ENCODE measurements around the gene IRS2.

Gene IRS2

DNA sequence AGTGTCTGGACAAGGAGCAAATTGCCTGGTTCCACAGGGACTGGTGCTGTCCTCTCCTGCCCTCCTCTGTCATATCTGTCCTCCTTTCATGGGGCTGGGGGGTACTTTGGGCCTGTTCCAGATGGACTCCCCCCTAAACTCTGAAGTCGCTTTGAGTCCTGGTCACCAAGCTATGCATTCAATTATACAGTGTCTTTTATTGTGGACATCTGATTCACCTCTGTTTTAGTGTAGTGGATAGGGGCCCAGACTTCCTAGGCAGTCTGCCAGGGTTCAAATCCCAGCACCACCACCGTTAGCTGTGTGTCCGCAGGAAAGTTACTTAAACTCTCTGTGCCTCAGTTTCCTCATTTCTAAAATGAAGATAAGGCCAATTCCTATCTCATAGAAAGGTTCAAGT, 21.0 kb upstream of the IRS2 start:
- no peak for DNase-seq (ENCODE audit: low spot score)

DNA sequence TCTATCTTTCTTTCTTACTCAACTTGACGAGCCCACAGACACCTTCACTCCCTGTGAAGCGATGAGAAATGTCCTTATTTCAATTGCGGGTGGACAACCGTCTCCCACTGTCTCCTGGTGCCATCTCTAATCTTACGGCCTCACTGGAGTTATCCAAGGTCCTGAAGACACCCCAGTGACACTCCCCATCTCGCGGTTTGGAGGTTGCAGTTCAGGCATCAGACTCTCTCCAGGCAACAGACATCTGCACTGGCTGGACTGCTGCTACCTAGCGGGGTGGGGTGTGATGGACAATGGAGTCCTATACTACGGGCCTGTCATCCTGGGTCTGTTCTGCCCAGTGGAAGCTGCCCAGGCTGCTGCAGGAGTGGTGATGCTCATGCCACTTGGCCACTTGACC, 18.3 kb upstream of the IRS2 start:
- DNase-seq (ENCODE audit: low spot score), result no peak

DNA sequence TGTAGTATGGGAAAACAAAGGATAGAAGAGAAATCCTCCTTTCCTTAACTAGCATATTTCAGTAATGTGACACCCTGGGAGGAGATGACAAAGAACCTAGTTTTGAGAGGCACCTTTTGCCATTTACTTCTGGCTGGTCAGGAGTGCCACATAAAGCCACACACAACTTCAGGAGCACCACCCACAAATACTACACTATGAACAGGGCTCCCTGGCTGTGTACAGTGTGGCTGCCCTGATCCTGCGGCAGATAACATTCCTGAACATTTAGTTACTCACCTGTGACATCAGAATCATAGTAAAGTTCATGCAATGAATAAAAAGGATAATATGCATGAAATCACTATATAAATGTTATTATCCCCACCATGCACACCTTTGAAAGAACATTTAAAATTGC, 17.4 kb upstream of the IRS2 start:
- no peak for DNase-seq (ENCODE audit: low spot score)

DNA sequence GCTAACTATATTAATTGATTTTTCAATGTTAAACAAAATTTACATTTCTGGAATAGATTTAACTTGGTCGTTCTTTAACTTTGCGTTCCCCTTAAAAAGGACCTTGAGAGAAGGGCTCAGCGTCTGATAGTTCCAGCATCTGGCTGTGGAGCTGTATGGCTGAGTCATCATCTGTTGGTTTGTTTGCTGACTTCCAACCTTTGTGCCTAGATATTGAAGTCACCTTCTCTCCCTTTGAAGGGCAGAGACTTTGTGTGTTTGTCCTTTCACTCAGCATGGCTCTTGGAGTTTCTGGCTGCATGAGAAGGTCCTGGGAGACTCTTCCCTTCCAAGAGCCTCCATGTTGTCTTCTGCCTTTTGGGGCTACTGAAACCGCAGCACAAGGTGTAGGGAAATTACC, 16.6 kb upstream of the IRS2 start:
- DNase-seq (ENCODE audit: low spot score), result no peak

DNA sequence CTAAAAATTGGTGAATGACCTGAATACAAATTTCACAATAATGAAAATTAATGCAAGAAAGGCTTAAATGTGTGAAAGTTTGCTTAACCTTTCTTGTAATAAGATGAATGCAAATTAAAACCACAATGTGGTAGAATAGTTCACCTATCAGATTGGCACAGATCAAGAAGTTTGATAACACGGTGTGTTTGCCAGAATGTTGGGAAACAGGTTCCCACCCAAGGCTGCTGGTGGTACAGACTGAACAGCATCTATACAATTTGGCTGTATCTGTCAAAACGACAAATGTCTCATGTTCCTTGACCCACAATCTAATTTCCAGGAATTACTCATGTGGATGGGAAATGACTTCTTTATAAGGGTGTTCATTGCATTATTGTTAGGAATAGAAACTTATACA, 8.6 kb upstream of the IRS2 start:
- no peak for DNase-seq (ENCODE audit: low spot score)

DNA sequence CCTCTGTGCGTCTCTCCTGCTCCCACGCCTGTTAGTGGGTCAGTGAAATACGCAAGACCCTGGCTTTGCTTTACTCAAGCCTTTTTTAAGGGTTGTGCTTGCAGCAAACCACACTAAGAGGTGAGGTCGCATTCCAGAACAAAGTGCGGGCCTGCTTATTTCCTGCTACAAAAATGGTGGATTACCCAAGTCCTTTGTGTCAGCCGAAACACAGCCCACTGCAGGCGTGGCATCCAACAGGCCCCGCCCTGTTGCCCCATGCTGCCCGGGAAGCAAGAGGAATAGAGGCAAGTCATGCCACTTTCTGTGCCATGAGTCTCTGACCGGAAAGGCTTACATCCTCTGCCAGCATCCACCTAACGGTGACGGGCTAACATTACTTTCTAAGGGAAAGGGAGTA, 7.7 kb upstream of the IRS2 start:
- no peak for DNase-seq (ENCODE audit: low spot score)

DNA sequence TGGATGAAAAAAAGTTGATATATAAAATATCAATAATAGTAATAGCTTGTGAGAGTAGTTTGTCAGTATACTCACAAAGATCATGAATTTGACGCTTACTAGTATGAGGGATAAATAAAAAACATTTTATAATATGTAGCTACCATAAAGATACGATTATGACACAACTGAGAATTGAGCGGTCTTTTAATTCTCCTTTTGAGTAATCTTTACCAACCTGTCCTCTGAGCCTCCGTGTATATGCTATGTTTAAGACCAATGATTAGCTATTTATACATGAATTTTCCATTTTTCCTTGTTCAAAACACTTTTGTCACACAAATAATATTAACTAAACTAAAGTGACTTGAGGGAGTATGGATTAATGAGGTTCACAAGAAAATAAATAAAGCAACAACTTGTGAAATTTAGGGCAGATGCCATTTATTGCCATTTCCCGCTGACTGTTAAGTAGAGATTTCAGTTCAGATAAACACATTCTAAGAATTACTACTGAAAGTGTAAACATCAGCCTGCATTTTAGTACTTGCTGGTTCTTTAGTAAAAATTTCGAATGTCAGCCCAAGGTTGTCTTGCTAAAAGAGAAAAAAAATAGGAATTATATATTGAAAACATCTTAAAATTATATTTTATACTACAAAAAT, 6.2 kb upstream of the IRS2 start:
- no peak for DNase-seq (ENCODE audit: low spot score)

DNA sequence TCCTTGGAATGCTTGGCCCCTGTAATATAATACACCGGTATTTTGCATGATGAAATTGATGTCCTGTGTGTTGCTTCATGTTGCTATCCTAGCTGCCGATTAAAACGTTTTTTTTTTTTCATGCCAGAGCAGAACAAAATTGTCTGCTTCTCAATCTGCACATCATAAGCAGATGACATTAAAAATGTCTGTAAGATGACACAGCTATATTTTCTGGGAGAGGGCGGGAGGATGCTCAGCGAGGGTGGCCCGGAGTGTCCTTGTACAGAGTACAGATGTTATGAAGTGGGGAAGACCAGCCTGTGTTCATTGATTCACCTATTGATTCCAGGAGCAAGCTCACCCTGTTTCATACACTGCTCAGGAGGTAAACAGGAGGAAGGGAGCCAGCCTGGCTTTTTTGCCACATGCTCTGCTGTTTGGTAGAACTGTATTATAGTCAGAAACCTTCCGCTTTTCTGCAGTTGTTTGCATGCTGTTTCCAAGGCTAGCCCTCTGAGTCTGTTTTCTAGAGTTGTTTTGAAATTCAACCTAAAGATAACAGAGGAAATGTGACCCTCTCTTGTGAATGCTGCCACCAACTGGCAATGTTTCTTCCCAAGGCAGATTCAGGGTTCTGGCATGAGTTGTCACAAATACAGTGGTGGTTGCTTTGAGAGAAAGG, 4.7 kb upstream of the IRS2 start:
- no peak for DNase-seq (ENCODE audit: low spot score)

DNA sequence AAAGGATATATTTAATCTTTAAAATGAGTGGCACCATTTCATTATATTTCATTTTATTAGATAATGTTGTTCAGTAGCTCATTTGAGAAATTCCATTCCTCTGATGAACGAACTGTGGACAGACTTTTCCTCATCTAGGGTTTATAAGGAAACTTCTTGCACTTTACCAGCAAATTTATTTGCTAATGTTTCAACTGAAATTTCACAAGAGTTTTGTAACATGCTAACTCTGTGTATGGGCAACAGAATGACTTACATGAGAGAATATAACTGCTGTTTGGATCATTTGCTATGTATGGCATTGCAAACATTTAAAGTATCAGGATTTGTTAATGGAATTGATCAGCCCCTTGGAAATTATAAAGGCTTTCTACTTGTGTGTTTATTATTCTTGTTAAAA, 3.7 kb upstream of the IRS2 start:
- DNase-seq (ENCODE audit: low spot score), result no peak

DNA sequence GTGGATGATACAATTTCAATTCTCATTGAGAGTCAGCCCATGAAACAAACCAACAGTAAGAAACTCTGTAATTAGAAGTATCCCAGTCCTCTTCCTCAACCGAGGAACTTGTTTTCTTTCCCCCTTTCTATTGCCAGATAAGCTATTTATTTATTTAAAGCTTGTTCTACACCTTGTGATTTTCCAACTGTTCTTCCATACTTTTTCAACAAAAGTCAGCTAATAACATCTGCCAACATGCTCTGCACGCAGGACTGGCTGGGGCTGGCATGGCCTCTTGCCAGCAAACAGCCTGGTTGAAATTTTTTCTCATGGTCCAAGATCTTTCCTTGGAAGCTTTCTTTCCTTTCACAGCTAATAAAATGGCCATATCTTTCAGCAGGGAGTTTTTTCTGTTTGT, 2.9 kb upstream of the IRS2 start:
- DNase-seq (ENCODE audit: low spot score), result no peak

DNA sequence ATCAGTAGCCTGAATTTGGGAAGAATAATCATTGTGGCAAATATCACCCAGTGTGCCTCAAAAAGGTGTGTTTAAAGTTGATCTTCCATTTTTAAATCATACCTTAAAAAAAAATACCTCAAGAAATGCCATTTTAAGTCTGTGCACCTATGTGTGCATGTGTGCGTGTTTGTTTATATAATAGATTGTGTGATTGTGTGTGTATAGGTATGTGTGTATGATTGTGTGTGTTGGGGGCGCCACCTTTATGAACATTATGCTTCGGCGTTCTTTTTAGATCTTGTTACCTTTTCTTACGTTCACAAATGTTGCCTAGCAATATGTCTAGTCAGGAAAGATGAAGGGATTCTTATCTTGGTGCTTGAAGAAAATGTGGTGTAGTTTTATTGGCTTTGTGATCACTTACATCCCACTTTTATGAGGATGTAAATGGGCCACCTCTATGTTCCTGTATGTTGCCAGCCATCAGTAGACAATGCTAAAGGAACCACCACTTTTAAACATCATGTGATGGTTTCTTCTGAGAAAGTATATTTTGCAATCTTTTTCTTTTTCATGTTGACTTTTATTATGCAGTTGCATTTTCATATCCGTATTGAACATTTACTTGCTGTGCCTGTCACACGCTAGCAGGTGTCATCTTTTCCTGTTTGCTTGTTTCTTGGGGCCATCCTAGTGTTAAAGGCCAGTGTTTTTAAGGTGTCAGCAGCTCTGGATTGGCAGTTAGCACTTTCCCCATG, 2.2 kb upstream of the IRS2 start:
- no peak for DNase-seq (ENCODE audit: low spot score)

DNA sequence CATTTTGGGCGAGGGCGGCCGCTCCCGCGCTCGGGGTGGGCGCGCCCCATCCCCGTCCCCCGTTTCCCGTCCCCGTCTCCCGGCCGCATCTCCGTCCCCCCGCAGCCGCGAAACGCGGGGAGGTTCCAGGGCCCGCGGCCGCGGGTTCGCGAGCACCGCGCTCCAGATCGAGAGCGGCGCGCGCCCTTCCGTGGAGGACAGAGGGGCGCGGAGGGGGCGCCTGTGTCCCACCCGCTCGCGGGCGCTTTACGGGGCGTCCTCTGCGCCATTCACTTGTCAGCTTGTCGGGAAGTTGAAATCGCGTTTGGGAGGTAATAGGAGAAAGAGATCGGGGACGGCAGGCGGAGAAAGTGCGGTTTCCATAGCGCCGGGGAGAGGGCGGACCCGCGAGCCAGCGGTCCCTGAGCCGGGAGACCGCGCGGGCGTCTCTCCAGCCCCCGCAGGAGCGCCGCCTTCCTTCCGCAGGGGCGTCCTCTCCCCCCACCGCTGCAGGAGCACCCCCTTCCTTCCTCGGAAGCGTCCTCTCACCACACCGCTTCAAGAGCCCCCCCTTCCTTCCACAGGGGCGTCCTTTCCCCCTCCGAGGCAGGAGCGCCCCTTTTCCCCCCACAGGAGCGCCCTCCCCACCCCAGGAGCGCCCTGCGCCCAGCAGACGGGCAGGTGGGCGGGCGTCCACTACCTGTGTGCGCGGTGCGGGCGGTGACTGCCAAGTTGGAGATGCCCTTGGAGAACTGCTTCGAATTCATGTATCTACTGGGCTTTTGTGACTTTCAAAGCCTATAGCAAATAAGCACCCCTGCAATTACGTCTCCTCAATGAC, 962 bp upstream of the IRS2 start:
- no peak for DNase-seq (ENCODE audit: low spot score)

DNA sequence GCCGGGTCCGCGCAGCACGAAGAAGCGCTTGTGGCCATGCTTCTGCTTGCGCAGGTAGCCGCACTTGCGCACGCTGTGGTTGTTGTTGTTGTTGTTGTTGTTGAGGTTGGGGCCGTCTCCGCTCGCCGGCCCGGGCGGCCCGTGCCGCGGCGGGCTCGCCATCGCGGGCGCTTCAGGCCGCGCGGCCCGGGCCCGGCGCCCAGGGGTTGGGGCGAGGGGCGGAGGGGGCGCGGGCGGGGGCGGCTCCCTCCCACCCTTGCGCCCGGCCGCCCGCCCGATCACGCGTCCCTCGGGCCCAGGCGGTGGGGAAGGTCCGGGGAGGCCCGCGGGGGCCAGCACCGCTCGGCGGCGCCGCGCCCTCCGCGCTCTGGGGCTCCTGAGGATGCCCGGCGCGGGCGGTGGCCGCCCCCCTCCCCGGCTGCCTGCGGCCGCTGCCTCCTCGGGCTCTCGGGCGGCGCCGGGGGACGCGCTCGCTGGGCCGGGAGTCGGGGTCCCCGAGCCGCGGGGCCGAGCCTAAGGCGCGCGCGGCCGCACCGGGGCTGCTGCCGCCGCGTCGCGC, 412 bp downstream of the IRS2 start:
- no peak for DNase-seq (ENCODE audit: low spot score)

DNA sequence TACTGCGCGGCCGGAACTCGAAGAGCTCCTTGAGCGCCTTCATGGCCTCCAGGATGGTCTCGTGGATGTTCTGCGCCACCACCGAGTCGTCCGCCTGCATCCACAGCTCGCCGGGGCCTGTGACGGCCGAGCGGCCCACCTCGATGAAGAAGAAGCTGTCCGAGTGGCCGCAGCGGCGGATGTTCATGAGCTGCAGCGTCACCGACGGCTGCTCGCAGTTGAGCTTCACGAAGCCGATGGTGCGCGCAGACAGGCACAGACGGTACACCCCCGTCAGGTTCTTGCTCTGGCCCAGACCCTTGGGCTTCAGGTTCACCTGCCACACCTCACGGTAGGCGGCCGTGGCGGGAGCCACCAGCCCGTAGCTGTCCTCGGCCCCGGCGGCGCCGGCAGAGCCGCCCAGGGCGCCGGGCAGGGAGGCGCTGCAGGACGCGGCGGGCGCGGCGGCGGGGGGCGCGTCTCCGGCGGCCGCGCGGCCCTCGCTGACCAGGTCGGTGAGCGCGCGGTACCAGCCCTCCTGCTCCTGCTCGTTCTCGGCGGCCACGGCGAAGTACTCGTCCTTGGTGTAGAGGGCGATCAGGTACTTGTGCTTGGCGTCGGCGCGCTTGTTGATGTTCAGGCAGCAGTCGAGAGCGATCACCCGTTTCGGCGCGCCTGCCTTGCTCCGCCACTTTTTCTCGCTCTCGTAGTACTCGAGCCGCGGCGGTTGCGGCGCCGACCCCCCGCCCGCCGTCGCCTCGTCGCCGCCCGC, 1.1 kb downstream of the IRS2 start:
- DNase-seq (ENCODE audit: low spot score), result no peak

DNA sequence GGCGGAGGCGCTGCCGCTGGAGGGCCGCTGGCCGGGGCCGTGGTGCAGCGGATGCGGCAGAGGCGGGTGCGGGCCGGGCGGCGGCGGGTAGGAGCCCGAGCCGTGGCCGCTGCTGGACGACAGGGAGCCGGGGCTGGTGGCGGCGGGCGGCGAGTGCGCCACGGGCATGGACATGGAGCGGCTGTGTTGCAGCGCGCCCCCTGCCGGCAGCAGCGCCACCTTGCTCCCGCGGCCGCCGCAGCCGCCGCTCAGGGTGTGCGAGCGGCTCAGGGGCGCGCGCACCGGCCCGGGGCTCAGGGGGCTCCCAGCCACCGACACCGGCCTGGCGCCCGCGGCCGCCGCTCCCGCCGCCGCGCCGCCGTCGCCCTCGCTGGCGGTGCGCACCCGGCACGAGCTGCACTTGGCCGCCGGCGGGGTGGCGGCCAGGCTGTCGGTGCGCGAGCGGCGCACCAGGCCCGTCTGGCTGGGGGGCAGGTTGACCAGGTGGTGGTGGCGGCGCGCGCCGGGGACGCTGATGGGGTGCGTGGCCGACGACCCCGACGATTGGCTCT, 1.7 kb downstream of the IRS2 start:
- peak; percentile 89 for DNase-seq (ENCODE audit: low spot score)

DNA sequence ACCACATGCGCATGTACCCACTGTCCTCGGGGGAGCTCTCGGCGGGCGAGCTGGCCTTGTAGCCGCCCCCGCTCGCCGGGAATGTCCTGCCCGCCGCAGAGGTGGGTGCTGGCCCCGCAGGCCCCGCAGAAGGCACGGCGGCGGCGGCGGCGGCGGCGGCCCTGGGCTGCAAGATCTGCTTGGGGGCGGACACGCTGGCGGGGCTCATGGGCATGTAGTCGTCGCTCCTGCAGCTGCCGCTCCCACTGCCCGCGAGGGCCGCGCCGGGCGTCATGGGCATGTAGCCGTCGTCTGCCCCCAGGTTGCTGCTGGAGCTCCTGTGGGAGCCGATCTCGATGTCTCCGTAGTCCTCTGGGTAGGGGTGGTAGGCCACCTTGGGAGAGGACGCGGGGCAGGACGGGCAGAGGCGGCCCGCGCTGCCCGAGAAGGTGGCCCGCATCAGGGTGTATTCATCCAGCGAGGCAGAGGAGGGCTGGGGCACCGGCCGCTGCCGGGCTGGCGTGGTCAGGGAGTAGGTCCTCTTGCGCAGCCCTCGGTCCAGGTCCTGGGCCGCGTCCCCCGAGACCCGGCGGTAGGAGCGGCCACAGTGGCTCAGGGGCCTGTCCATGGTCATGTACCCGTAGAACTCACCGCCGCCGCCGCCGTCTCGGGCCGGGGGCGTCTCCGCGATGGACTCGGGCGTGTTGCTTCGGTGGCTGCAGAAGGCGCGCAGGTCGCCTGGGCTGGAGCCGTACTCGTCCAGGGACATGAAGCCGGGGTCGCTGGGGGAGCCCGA, 2.4 kb downstream of the IRS2 start:
- no peak for DNase-seq (ENCODE audit: low spot score)

DNA sequence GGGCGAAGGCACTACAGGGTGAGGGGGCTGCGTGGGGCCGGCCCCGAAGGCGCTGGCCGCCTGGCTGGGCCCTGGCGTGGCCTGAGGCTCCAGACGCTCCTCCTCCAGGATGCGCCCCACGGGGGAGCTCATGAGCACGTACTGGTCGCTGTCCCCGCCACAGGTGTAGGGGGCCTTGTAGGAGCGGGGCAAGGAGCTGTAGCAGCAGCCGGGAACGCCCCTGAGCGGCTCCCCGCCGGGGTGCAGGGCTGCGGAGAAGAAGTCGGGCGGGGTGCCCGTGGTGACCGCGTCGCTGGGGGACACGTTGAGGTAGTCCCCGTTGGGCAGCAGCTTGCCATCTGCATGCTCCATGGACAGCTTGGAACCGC, 3.0 kb downstream of the IRS2 start:
- DNase-seq (ENCODE audit: low spot score), result no peak

DNA sequence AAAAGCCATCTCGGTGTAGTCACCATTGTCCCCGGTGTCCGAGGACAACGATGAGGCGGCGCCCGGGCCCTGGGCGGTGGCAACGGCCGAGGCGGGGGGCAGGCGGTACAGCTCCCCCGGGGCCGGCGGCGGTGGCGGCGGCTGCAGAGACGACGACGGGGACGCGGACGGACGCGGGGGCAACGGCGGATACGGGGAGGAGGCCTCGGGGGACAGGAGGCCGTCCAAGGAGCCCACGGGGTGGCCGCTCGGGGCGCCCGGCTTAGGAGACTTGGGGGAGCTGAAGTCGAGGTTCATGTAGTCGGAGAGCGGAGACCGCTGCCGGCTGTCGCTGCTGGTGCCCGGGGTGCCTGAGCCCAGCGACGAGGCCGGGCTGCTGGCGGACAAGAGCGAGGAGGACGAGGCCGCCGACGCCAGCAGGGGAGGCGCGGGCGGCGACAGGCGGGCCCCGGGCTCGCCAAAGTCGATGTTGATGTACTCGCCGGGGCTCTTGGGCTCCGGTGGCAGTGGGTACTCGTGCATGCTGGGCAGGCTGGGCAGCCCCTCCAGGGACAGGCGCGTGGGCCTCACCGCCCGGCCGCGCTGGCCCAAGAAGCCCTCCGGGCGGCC, 3.5 kb downstream of the IRS2 start:
- no peak for DNase-seq (ENCODE audit: low spot score)

DNA sequence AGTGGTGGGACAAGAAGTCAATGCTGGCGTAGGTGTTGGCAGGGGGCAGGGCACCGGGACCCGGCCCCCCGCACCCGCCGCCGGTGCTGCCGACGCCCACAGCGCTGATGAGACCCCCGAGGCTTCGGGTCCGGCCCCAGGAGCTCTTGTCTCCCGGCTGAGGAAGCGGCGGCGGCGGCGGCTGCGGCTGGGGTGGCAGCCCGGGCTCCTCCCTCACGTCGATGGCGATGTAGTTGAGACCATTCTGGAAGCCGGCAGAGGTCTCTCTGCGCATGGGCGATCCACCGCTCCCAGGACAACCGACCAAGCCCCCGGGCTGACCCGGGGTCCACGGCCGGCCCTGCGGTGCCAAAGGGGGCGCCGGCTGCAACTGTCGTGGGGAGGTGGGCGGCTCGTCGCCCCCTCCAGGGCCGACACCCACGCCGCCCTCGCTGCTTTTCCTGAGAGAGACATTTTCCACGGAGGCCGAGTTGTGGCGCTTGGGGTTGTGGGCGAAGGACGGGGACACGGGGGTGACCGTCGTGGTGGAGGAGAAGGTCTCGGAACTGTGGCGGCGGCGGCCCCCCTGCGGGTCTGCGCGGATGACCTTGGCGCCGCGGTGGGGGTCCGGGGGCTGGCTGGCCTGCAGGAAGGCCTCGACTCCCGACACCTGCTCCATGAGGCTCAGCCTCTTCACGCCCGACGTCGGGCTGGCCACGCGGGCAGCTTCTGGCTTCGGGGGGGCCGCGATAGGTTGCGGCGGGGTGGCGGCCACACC, 4.1 kb downstream of the IRS2 start:
- DNase-seq (ENCODE audit: low spot score), result no peak
